ENCODE results near the gene HNRNPA3. TPM values are rescaled to one million over a fixed set of nuclear protein-coding genes. Genes with fewer than 3 reads are reported as not detected.
A peak's percentile ranks its signal among the peaks of the same experiment; 100 is the strongest.

HNRNPA3 gene
- total and polyA plus RNA-seq, 2 of the 13 experiments (the other 11 are each of a cell fraction or from before 2014, with no cell fraction given): 73.3 to 97.7 TPM

DNA sequence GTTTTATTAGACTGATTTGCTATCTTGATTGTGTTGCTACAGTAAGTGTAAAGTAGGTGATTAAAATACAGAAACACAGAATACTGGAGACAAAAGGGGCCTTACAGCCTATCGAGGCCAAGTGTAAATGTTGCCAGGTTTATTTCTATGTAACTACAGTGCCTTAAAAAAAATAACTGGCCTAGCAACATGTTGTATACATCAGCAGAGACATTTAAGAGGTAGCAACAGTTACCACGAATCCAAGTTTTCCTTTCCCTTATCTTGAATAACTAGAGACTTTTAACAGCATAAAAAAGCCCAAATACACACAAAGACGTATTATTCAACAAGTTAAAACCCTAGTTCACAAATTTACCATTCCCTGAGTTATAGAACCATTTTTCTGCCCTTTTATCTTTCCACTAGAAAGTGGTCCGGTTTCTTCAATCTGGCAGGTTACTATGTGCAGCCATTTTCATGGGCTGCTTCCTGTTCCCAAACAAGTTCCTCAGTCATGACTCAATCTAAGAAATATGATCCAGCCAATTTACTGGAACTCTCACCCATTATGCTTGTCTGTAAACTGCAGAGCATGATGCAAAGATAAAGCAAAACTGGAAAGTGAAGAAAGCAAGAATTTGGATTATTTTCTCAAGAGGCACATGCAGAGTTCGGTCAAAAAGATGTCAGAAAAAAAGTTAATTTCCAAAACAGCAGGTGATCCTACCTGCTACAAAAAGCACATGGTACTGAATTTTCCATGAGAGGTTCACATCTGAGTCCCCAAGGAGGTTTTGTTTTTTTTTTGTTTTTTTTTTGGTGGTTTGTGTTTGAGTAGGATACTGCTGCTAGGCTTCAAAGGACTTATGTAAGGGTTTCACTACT is 29.8 kb downstream of the HNRNPA3 start (continued):
- TF ChIP-seq, protein P1, sequence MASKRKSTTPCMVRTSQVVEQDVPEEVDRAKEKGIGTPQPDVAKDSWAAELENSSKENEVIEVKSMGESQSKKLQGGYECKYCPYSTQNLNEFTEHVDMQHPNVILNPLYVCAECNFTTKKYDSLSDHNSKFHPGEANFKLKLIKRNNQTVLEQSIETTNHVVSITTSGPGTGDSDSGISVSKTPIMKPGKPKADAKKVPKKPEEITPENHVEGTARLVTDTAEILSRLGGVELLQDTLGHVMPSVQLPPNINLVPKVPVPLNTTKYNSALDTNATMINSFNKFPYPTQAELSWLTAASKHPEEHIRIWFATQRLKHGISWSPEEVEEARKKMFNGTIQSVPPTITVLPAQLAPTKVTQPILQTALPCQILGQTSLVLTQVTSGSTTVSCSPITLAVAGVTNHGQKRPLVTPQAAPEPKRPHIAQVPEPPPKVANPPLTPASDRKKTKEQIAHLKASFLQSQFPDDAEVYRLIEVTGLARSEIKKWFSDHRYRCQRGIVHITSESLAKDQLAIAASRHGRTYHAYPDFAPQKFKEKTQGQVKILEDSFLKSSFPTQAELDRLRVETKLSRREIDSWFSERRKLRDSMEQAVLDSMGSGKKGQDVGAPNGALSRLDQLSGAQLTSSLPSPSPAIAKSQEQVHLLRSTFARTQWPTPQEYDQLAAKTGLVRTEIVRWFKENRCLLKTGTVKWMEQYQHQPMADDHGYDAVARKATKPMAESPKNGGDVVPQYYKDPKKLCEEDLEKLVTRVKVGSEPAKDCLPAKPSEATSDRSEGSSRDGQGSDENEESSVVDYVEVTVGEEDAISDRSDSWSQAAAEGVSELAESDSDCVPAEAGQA (IDR thresholded peaks at IDR 0.05; ENCODE audit: low read depth): no peak
- TF ChIP-seq, protein P1 (CRISPR knock-in tag; IDR thresholded peaks at IDR 0.05; ENCODE audit: borderline replicate concordance): no peak
- TF ChIP-seq NR0B2 (CRISPR knock-in tag; IDR thresholded peaks at IDR 0.05) (no peak), PHF5A (CRISPR knock-in tag; IDR thresholded peaks at IDR 0.05; ENCODE audit: low read depth, unreplicated experiment) (peak; percentile 8), SOX13 (IDR thresholded peaks at IDR 0.05) (no peak), SOX13 (CRISPR knock-in tag; conservative IDR thresholded peaks at IDR 0.05 in 1 of 2, IDR thresholded peaks at IDR 0.05 in 1 of 2) (peak in 1 of 2 experiments; percentile 68; a peak in 2 of 4 replicates), SNAPC2 (CRISPR knock-in tag; IDR thresholded peaks at IDR 0.05) (no peak), MBNL3 (CRISPR knock-in tag; conservative IDR thresholded peaks at IDR 0.05) (no peak), ELK4 (CRISPR knock-in tag; IDR thresholded peaks at IDR 0.05; ENCODE audit: borderline replicate concordance) (no peak), AHDC1 (CRISPR knock-in tag; IDR thresholded peaks at IDR 0.05; ENCODE audit: borderline replicate concordance) (peak; percentile 60; the same call in 1 of the 2 replicates), ZNF782 (CRISPR knock-in tag; IDR thresholded peaks at IDR 0.05; ENCODE audit: borderline replicate concordance) (no peak)

Measured in HepG2 (cell line).